Adrenal gland (tissue), 12 donors: ENCODE measurements around the gene UBN1. TPM values are rescaled to one million over a fixed set of nuclear protein-coding genes. Genes with fewer than 3 reads are reported as not detected.
A peak's percentile ranks its signal among the peaks of the same experiment; 100 is the strongest.

Experiments used
- DNase-seq, 7 donors: peaks; one replicate each; pipeline ENCODE4 v3.0.0-alpha.2; 2019 to 2020
- H3K27ac ChIP-seq, 5 donors: fragments of 200-600 bp; sonication (generic) in 4 of 5; 1 replicate in 3 of 5; 2 replicates in 2 of 5; pipeline versions ENCODE4 v1.5.1 to v1.8.0; 2016 to 2020; ENCODE audit warnings: mild to moderate bottlenecking in 1 of 5
- H3K27me3 ChIP-seq: fragments of 200-600 bp; 2 replicates; pipeline ENCODE4 v1.8.0; 2021
- H3K36me3 ChIP-seq, 2 donors: fragments of 200-600 bp; replicated peaks in 1 of 2; 1 replicate in 1 of 2; 2 replicates in 1 of 2; pipeline versions ENCODE4 v1.5.1 to v1.8.0; 2018 to 2022
- H3K4me1 ChIP-seq, 2 donors: fragments of 200-600 bp; replicated peaks in 1 of 2; 1 replicate in 1 of 2; 2 replicates in 1 of 2; pipeline versions ENCODE4 v1.5.1 to v1.8.0; 2018 to 2021
- H3K4me3 ChIP-seq, 4 donors: fragments of 200-600 bp; sonication (generic) in 3 of 4; one replicate each; pipeline ENCODE4 v1.5.1; 2016 to 2018
- H3K9me3 ChIP-seq, 3 donors: fragments of 200-600 bp; sonication (generic) in 1 of 3; replicated peaks in 1 of 3; 1 replicate in 2 of 3; 2 replicates in 1 of 3; pipeline versions ENCODE4 v1.5.1 to v1.8.0; 2016 to 2021
- POLR2A ChIP-seq, 2 donors: fragments of 450-650 bp; IDR thresholded peaks; one replicate each; pipeline ENCODE4 v1.6.1; 2017; ENCODE audit warnings: antibody characterized with exemption in 2 of 2, mild to moderate bottlenecking in 2 of 2, moderate library complexity in 1 of 2
- WGBS, 4 donors: extraction: QIAGEN DNeasy Blood & Tissue Kit in 2 of 4; methylation state at CpG; one replicate each; pipeline versions ENCODE4 v1.1.5 to v1.1.7; 2013 to 2017; 5-methylcytosine and 5-hydroxymethylcytosine counted together
- intact Hi-C, 2 donors: fragments of 100-400 bp; cut with DNase I; formaldehyde crosslinking; loops; one replicate each; pipeline versions ENCODE4 v1.14.1 to v1.15.0; 2022 to 2023
- polyA plus RNA-seq, 3 donors: library from polyadenylated mRNA; stranded (reverse); fragments of 200-250 nt in 2 of 3; fragments of 350-450 nt in 1 of 3; fragmentation: Illumina TruSeq in 1 of 3; extraction: RNeasy Lipid Tissue Mini Kit (QIAGEN cat#74804) in 1 of 3; gene quantifications; one replicate each; pipeline ENCODE4 v1.2.3, GENCODE V29; 2013 to 2014
- total RNA-seq, 9 donors: library from RNA; depleted of rRNA in 4 of 9; stranded (reverse); fragments of >200 nt in 4 of 9; fragments of 120-200 nt in 1 of 9; fragmentation: NEBNext Ultra II Directional in 1 of 9; extraction: Animal tissue kit (Norgen Biotek cat#: 25700) in 1 of 9; gene quantifications; one replicate each; pipeline versions ENCODE4 v1.1.0 to v1.2.4, GENCODE V29; 2013 to 2023
- TF ChIP-seq, protein P1 (sequence below), 6 experiments: fragments of 450-650 bp in 4 of 6; fragments of 200-600 bp in 2 of 6; sonication (generic) in 1 of 6; IDR thresholded peaks; 1 replicate in 5 of 6; 2 replicates in 1 of 6; pipeline versions ENCODE4 v1.5.1 to v1.8.0; 2016 to 2021; ENCODE audit warnings: antibody characterized with exemption in 6 of 6, mild to moderate bottlenecking in 2 of 6, moderate library complexity in 1 of 6
- donor health status: healthy with polysubstance abuse.
- donor health status: Bipolar disorder and iron deficiency.
- donor health status: DM: yes; HTN: yes; CAD: no.
- donor health status: DM: no; HTN: no; CAD: no.
- donor health status: DM: no; HTN: no; CAD: no.
- donor health status: DM: yes; HTN: yes; CAD: no.

Gene UBN1
- total and polyA plus RNA-seq, 12 donors = 5.9 to 60.8 (median 28.4) TPM

DNA sequence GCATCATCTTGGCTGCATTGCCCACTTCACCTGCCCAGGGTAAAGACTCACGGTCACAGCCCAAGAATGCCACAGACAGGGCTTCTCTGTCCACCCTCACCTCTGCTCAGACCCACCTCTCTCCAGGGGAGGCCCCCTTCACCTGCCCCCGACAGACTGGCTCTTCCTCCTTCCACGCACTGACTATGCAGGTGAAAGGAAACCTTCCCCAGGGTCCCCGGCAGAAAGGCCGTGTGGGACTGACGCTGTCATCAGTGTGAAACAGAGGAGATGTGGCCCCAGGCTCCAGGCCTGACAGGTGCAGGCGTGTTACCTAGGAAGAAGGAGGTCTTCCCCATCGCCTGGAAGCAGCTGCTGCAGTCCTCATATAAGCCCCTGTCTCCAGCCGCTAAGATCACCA, 35.5 kb upstream of the UBN1 start:
- Histone ChIP-seq H3K27me3 (no peaks in the 10 kb centered on the region), H3K36me3 (peaks cover 0 to 94% of the 10 kb centered on the region in 2 donors), H3K27ac (no peak overlapping the region), H3K9me3 (no peaks in the 10 kb centered on the region), H3K4me3 (no peak overlapping the region), H3K4me1 (no peaks in the 10 kb centered on the region)
- TF ChIP-seq, protein P1, sequence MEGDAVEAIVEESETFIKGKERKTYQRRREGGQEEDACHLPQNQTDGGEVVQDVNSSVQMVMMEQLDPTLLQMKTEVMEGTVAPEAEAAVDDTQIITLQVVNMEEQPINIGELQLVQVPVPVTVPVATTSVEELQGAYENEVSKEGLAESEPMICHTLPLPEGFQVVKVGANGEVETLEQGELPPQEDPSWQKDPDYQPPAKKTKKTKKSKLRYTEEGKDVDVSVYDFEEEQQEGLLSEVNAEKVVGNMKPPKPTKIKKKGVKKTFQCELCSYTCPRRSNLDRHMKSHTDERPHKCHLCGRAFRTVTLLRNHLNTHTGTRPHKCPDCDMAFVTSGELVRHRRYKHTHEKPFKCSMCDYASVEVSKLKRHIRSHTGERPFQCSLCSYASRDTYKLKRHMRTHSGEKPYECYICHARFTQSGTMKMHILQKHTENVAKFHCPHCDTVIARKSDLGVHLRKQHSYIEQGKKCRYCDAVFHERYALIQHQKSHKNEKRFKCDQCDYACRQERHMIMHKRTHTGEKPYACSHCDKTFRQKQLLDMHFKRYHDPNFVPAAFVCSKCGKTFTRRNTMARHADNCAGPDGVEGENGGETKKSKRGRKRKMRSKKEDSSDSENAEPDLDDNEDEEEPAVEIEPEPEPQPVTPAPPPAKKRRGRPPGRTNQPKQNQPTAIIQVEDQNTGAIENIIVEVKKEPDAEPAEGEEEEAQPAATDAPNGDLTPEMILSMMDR (IDR thresholded peaks at IDR 0.05) = no peak
- no peak for TF ChIP-seq POLR2A (IDR thresholded peaks at IDR 0.05)
- 85 to 92% (median 90%) methylated on average over 7 to 9 of the region's 9 CpGs for WGBS, 4 donors
- intact Hi-C loops = no loop called here
- DNase-seq = no peak

DNA sequence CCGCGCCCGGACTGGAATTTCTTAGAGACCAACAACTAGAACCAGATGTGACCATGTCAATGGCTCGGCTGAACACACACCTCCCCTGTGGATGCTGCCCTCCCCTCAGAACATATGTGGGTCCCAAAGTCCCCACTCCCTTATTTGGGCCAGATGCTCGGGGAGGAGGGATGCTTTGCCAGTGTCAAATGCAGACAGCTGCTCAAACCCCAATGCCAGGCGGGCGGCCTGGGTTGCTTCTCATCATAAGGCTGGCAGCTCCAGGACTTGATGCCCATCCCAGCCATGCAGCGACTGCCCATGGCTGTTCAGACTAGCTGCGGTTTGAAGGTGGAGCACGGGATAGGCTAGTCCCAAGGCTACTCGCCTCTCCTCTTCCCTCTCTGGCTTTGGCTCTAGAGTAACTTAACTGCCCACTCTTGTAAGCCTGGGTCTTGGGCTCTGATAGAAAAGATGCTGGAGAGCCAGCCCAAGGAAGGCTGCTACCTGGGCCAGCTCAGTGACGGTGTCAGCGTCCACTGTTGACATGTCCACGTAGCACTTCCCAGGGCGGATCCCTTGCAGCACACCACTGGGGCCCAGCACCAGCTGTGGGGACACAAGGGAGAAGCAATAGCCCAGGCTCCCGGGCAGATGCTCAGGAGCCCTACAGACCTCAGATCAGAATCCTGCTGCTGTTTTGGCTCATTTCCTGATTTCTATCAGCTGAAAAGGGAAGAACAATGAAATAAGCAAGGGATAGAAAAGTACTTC, 33.9 kb upstream of the UBN1 start:
- H3K36me3 ChIP-seq = peaks cover 0 to 93% of the 10 kb centered on the region in 2 donors
- intact Hi-C loops = no loop called here

DNA sequence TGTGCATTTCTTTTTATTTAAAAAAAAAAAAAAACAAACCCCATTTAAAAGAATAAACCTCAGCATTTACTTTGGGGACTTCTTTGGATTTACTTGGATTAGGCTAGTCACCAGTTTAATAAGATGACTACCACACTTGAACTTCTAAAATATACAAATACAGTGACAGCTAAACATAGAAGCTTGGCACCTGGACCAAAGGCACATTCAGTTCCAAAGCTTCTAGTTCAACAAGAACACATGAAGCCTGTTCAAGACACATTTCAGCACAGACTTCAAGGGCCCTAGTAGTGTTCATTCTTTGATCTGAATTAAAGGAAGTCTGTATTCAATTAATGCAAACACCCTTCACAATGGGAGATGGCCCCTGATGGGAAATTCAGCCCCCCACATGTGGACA, 33.2 kb upstream of the UBN1 start:
- H3K4me1 ChIP-seq = no peaks in the 10 kb centered on the region
- H3K27me3 ChIP-seq = no peaks in the 10 kb centered on the region
- no peak for TF ChIP-seq POLR2A (IDR thresholded peaks at IDR 0.05)
- TF ChIP-seq, protein P1 (IDR thresholded peaks at IDR 0.05) = no peak
- H3K27ac ChIP-seq = peak overlapping the region in 1 of 5 donors; percentile 38
- DNase-seq = no peak
- H3K9me3 ChIP-seq = no peaks in the 10 kb centered on the region
- no peak overlapping the region for H3K4me3 ChIP-seq
- intact Hi-C loops = no loop called here
- H3K36me3 ChIP-seq = peaks cover 0 to 93% of the 10 kb centered on the region in 2 donors

More for the DNA sequence above, 33.9 kb upstream of the UBN1 start:
- H3K4me1 ChIP-seq = no peaks in the 10 kb centered on the region
- H3K27ac ChIP-seq = no peak overlapping the region
- no peak overlapping the region for H3K4me3 ChIP-seq
- no peaks in the 10 kb centered on the region for H3K9me3 ChIP-seq
- TF ChIP-seq, protein P1 (IDR thresholded peaks at IDR 0.05) = no peak
- no peak for TF ChIP-seq POLR2A (IDR thresholded peaks at IDR 0.05)
- WGBS, 4 donors = 91 to 98% (median 96%) methylated on average over 10 to 16 of the region's 16 CpGs
- H3K27me3 ChIP-seq = no peaks in the 10 kb centered on the region
- DNase-seq = no peak

DNA sequence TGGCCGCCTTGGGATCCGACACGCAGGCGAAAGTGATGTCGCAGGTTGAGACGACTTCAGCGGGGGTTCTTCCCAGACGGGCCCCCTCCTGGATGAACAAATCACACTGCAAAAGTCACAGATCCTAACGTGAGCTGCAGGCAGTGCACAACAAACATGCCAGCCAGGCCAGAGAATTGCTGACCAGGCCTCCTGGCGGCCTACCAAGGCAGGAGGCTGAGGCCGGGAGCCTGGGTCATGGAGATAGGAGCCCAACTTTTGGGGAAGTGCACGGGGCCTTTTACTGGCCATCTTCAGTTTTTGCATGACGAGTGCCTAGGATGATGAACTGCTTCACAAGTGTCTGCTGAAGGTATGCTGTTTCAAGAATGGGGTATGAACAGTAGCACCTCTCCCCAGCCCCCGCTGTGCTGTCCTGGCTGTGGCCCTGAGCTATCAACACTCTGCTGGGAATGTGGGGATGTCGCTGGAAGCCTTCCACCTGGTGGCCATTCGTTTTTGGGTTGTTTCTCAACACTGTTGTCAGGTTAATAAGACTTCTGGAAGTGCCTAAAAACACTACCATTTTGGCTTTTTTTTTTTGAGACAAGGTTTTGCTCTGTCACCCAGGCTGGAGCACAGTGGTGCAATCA, 32.6 kb upstream of the UBN1 start:
- Histone ChIP-seq H3K27ac (peak overlapping the region in 1 of 5 donors; percentile 38), H3K27me3 (no peaks in the 10 kb centered on the region), H3K4me1 (no peaks in the 10 kb centered on the region), H3K9me3 (no peaks in the 10 kb centered on the region), H3K36me3 (peaks cover 0 to 96% of the 10 kb centered on the region in 2 donors), H3K4me3 (no peak overlapping the region)
- intact Hi-C loops = no loop called here
- DNase-seq = peak in 3 of 7 donors; percentile 47 to 69 (median 58)
- 44 to 80% (median 70%) methylated on average over 8 to 16 of the region's 16 CpGs for WGBS, 4 donors
- no peak for TF ChIP-seq POLR2A (IDR thresholded peaks at IDR 0.05)
- TF ChIP-seq, protein P1 (IDR thresholded peaks at IDR 0.05) = peak in 1 of 6 experiments; percentile 38
